K562 (cell line): ENCODE measurements around the gene KRT28.

Experiments
- CREB1 ChIP-seq, 2 experiments: sonication (generic) in 1 of 2; formaldehyde crosslinking in 1 of 2; IDR thresholded peaks; 2 replicates each; pipeline versions ENCODE4 v1.6.1 to v1.8.0; 2012 to 2022; ENCODE audit warnings: inconsistent platforms in 1 of 2, mild to moderate bottlenecking in 1 of 2, missing genetic modification reagents in 1 of 2, moderate library complexity in 1 of 2
- CTCF ChIP-seq, 3 experiments: IDR thresholded peaks in 2 of 3; conservative IDR thresholded peaks in 1 of 3; 2 replicates each; pipeline ENCODE4 v1.5.1; 2011 to 2012; ENCODE audit warnings: low read length in 3 of 3, mild to moderate bottlenecking in 3 of 3, control low read depth in 2 of 3, improper control_type of control experiment in 1 of 3, inconsistent platforms in 1 of 3, low read depth in 1 of 3, mixed read lengths in 1 of 3, moderate library complexity in 1 of 3; ENCODE audit not compliant: insufficient read depth in 2 of 3
- EP300 ChIP-seq: IDR thresholded peaks from 2 replicates; pipeline ENCODE4 v1.6.1; 2012; ENCODE audit warnings: low read length, improper control_type of control experiment
- HSF4 ChIP-seq: fragments of 250-450 bp; sonication (Bioruptor Pico); IDR thresholded peaks from 2 replicates; pipeline ENCODE4 v2.1.2; 2022; ENCODE audit warnings: mild to moderate bottlenecking, moderate library complexity, borderline replicate concordance
- NFE2L1 ChIP-seq: fragments of 450-650 bp; IDR thresholded peaks from 2 replicates; pipeline ENCODE4 v1.6.1; 2016; ENCODE audit warnings: missing genetic modification characterization, low read depth, mild to moderate bottlenecking, missing compliant biosample characterization, moderate library complexity, borderline replicate concordance
- USF2 ChIP-seq: sonication (generic); formaldehyde crosslinking; IDR thresholded peaks from 2 replicates; pipeline ENCODE4 v1.5.0; 2020; ENCODE audit warnings: missing genetic modification reagents
- ZHX1 ChIP-seq: fragments of 150-350 bp; conservative IDR thresholded peaks from 2 replicates; pipeline ENCODE4 v1.6.1; 2014; ENCODE audit warnings: low read length

GRCh38 chr17:40777971-40778370, 21.8 kb downstream of the KRT28 start:
- TF ChIP-seq CTCF (IDR thresholded peaks at IDR 0.05 in 2 of 3, conservative IDR thresholded peaks at IDR 0.05 in 1 of 3; ENCODE audit: insufficient read depth in 2 of 3, low read depth in 1 of 3, low read length in 3 of 3): no peak
- TF ChIP-seq EP300: no peak
- no peak for TF ChIP-seq NFE2L1 (tag)
- TF ChIP-seq USF2 (CRISPR knock-in tag): no peak
- TF ChIP-seq HSF4 (CRISPR knock-in tag): no peak
- no peak for TF ChIP-seq CREB1 (IDR thresholded peaks at IDR 0.05)
- no peak for TF ChIP-seq CREB1 (CRISPR knock-in tag; IDR thresholded peaks at IDR 0.05)
- no peak for TF ChIP-seq ZHX1
